A549 (cell line): Measurements from ENCODE around the gene AUTS2. TPM values are rescaled to one million over a fixed set of nuclear protein-coding genes. Genes with fewer than 3 reads are reported as not detected.

Source experiments
- ATAC-seq, 2 experiments: fragments of 200-7000 bp in 1 of 2; fragments of >200 bp in 1 of 2; cut with Nextera tagmentation in 1 of 2; cut with Tn5 transposase in 1 of 2; 3 replicates each; pipeline versions ENCODE4 v1.8.0 to v1.9.1; 2018 to 2020; ENCODE audit warnings: mild to moderate bottlenecking in 1 of 2, moderate library complexity in 1 of 2
- CTCF ChIA-PET: fragments of 300-600 bp; sonication (Branson Sonifier 250); formaldehyde crosslinking; extraction: SDS; loops from one replicate; lab custom pipeline; 2021; ENCODE audit warnings: antibody characterized with exemption, inconsistent platforms; lab: Yijun Ruan, JAX
- POLR2A ChIA-PET: fragments of 350-600 bp; formaldehyde crosslinking; extraction: SDS; loops from one replicate; lab custom pipeline; 2021; ENCODE audit warnings: antibody characterized with exemption, inconsistent platforms; lab: Yijun Ruan, JAX
- DNase-seq, 2 experiments: peaks; one replicate each; pipeline versions ENCODE4 v3.0.0 to v3.0.0-alpha.2; 2011 to 2016; ENCODE audit warnings: low read depth in 1 of 2, low spot score in 1 of 2
- FAIRE-seq: peaks from 2 replicates; lab custom pipeline; 2011; peaks lifted over from hg19 to GRCh38; lab: Jason Lieb, UNC
- H3K27ac ChIP-seq, 2 experiments: fragments of >200 bp; sonication (Bioruptor Twin); formaldehyde crosslinking; 3 replicates each; pipeline ENCODE4 v1.5.1; 2016 to 2017
- H3K4me1 ChIP-seq: fragments of >200 bp; sonication (Bioruptor Twin); formaldehyde crosslinking; 3 replicates; pipeline ENCODE4 v1.6.1; 2016
- H3K4me2 ChIP-seq: fragments of >200 bp; sonication (Bioruptor Twin); formaldehyde crosslinking; 3 replicates; pipeline ENCODE4 v1.6.1; 2016
- H3K4me3 ChIP-seq: fragments of >200 bp; sonication (Bioruptor Twin); formaldehyde crosslinking; 3 replicates; pipeline ENCODE4 v1.5.1; 2016
- H3K9me3 ChIP-seq: fragments of >200 bp; sonication (Bioruptor Twin); formaldehyde crosslinking; 3 replicates; pipeline ENCODE4 v1.6.1; 2016
- CBX8 ChIP-seq: fragments of 200-600 bp; sonication (generic); IDR thresholded peaks from 2 replicates; pipeline ENCODE4 v1.6.1; 2016
- CTCF ChIP-seq: fragments of >200 bp; sonication (Bioruptor Twin); formaldehyde crosslinking; IDR thresholded peaks from 3 replicates; pipeline ENCODE4 v1.5.1; 2016
- E2F6 ChIP-seq: IDR thresholded peaks from 2 replicates; pipeline ENCODE4 v1.6.1; 2012; ENCODE audit warnings: low read depth, borderline replicate concordance
- EHF ChIP-seq: fragments of 250-450 bp; sonication (Bioruptor Pico); IDR thresholded peaks from 2 replicates; pipeline ENCODE4 v1.5.0; 2020; ENCODE audit warnings: mild to moderate bottlenecking
- FOSB ChIP-seq: fragments of 250-450 bp; sonication (Bioruptor Pico); IDR thresholded peaks from 2 replicates; pipeline ENCODE4 v1.5.0; 2020; ENCODE audit warnings: mild to moderate bottlenecking, moderate library complexity
- FOSL2 ChIP-seq, 2 experiments: fragments of 450-650 bp in 1 of 2; fragments of >200 bp in 1 of 2; sonication (Bioruptor Twin) in 1 of 2; formaldehyde crosslinking; IDR thresholded peaks; 2 replicates each; pipeline versions ENCODE4 v1.5.0 to v1.6.1; 2016 to 2020; ENCODE audit warnings: mild to moderate bottlenecking in 1 of 2, moderate library complexity in 1 of 2
- FOXS1 ChIP-seq: fragments of 250-450 bp; sonication (Bioruptor Pico); IDR thresholded peaks from 2 replicates; pipeline ENCODE4 v1.5.0; 2020; ENCODE audit warnings: mild to moderate bottlenecking, moderate library complexity
- HMGXB4 ChIP-seq: fragments of 250-450 bp; sonication (Bioruptor Pico); IDR thresholded peaks from 2 replicates; pipeline ENCODE4 v1.5.0; 2021; ENCODE audit warnings: mild to moderate bottlenecking, moderate library complexity, borderline replicate concordance
- HOXA7 ChIP-seq: fragments of 250-450 bp; sonication (Bioruptor Pico); IDR thresholded peaks from 2 replicates; pipeline ENCODE4 v1.5.0; 2020; ENCODE audit warnings: mild to moderate bottlenecking, moderate library complexity
- JUN ChIP-seq, 2 experiments: fragments of >200 bp; sonication (Bioruptor Twin); formaldehyde crosslinking; IDR thresholded peaks; 2 replicates in 1 of 2; 3 replicates in 1 of 2; pipeline ENCODE4 v1.6.1; 2016 to 2017
- MAX ChIP-seq: IDR thresholded peaks from 2 replicates; pipeline ENCODE4 v1.6.1; 2012
- NPAS2 ChIP-seq: fragments of 250-450 bp; sonication (Bioruptor Pico); IDR thresholded peaks from 2 replicates; pipeline ENCODE4 v1.8.0; 2022; ENCODE audit warnings: mild to moderate bottlenecking, moderate library complexity, borderline replicate concordance
- NR3C1 ChIP-seq: fragments of >200 bp; sonication (Bioruptor Twin); formaldehyde crosslinking; IDR thresholded peaks from 3 replicates; pipeline ENCODE4 v1.6.1; 2017
- PHF8 ChIP-seq: fragments of 200-600 bp; sonication (generic); IDR thresholded peaks from 2 replicates; pipeline ENCODE4 v1.6.1; 2016; ENCODE audit warnings: low read depth, mild to moderate bottlenecking, antibody characterized with exemption, moderate library complexity, borderline replicate concordance
- RAD21 ChIP-seq, 2 experiments: fragments of >200 bp in 1 of 2; sonication (Bioruptor Twin) in 1 of 2; formaldehyde crosslinking in 1 of 2; IDR thresholded peaks in 1 of 2; conservative IDR thresholded peaks in 1 of 2; 2 replicates in 1 of 2; 3 replicates in 1 of 2; pipeline ENCODE4 v1.6.1; 2012 to 2018; ENCODE audit warnings: inconsistent platforms in 1 of 2
- RCOR1 ChIP-seq: fragments of 150-350 bp; IDR thresholded peaks from 2 replicates; pipeline ENCODE4 v1.6.1; 2014; ENCODE audit warnings: antibody characterized with exemption, low read length, low read depth
- REST ChIP-seq: fragments of 200-600 bp; sonication (generic); IDR thresholded peaks from 2 replicates; pipeline ENCODE4 v1.6.1; 2016; ENCODE audit warnings: antibody characterized with exemption, mild to moderate bottlenecking, moderate library complexity
- SREBF2 ChIP-seq: fragments of 450-650 bp; IDR thresholded peaks from 2 replicates; pipeline ENCODE4 v1.6.1; 2014; ENCODE audit warnings: mild to moderate bottlenecking, moderate library complexity
- ZNF302 ChIP-seq: fragments of 250-450 bp; sonication (Bioruptor Pico); IDR thresholded peaks from 2 replicates; pipeline ENCODE4 v1.9.0; 2021; ENCODE audit warnings: inconsistent platforms, mild to moderate bottlenecking, moderate library complexity
- WGBS: methylation state at CpG from one replicate; pipeline ENCODE4 v1.1.6; 2017; ENCODE audit errors: missing lambda C conversion rate; 5-methylcytosine and 5-hydroxymethylcytosine counted together
- polyA plus RNA-seq, 4 experiments: library from polyadenylated mRNA; depleted of rRNA in 3 of 4; stranded (reverse); fragments of >200 nt; fragmentation: RNase III in 1 of 4; extraction: RNeasy Plus Mini Kit Qiagen cat#74134 plus additional on column Dnase treatment in 1 of 4; gene quantifications; 2 replicates in 3 of 4; 3 replicates in 1 of 4; pipeline ENCODE4 v1.2.3, GENCODE V29; 2011 to 2017

AUTS2 gene
- polyA plus RNA-seq, 2 of the 4 experiments (the other 2 are of a cell fraction), result 1.6 to 3.6 TPM

GRCh38 chr7:70830060-70830395, 1231.8 kb downstream of the AUTS2 start (continued):
- no peak for TF ChIP-seq PHF8
- TF ChIP-seq, all 56 proteins: peak for 0

- DNase-seq (no peak), ATAC-seq (no peak), FAIRE-seq (no peak)
- CTCF ChIA-PET, result interaction anchor here (1.1 to 5.9 kb wide), 5 partner anchors 16 to 905 kb away, joined by 3 to 84 read pairs (median 11); no protein-coding TSS in a partner anchor
- Histone ChIP-seq H3K9me3 (peaks cover under 1% of the 10 kb centered on the region; the same call in 1 of the 3 replicates), H3K4me2 (no peak overlapping the region), H3K4me3 (no peak overlapping the region), H3K4me1 (no peaks in the 10 kb centered on the region), H3K27ac (no peak overlapping the region)
- TF ChIP-seq EHF (CRISPR knock-in tag) (no peak), CTCF (no peak), HOXA7 (CRISPR knock-in tag) (no peak), NPAS2 (no peak), E2F6 (no peak), MAX (no peak), FOSL2 (IDR thresholded peaks at IDR 0.05) (no peak), FOSL2 (CRISPR knock-in tag; IDR thresholded peaks at IDR 0.05) (no peak), FOXS1 (CRISPR knock-in tag) (no peak), REST (no peak), JUN (IDR thresholded peaks at IDR 0.05) (no peak), NR3C1 (no peak), HMGXB4 (no peak), SREBF2 (no peak), RCOR1 (no peak), ZNF302 (CRISPR knock-in tag) (no peak), CBX8 (no peak), RAD21 (conservative IDR thresholded peaks at IDR 0.05 in 1 of 2, IDR thresholded peaks at IDR 0.05 in 1 of 2) (no peak), FOSB (CRISPR knock-in tag) (no peak), PHF8 (no peak)
- POLR2A ChIA-PET, result no interaction called here
- 24% methylated on average over 7 of the region's 7 CpGs for WGBS
These were observed 1232.2 kb downstream of the AUTS2 start for GRCh38 chr7:70830426-70830825.
